H1 (cell line): ENCODE measurements around the gene TEX29.

Experiments used
- CHD2 ChIP-seq: IDR thresholded peaks from 2 replicates; pipeline ENCODE4 v1.6.1; 2012; ENCODE audit warnings: low read length, improper control_type of control experiment
- EZH2 ChIP-seq: fragments of 200-600 bp; sonication (generic); IDR thresholded peaks from 2 replicates; pipeline ENCODE4 v1.7.1; 2012; ENCODE audit warnings: low read depth, mild to moderate bottlenecking, moderate library complexity, low read length, inconsistent platforms; ENCODE audit not compliant: severe bottlenecking
- MAFK ChIP-seq: IDR thresholded peaks from 2 replicates; pipeline ENCODE4 v1.6.1; 2012; ENCODE audit warnings: low read depth, mild to moderate bottlenecking, improper control_type of control experiment, low read length
- PHF8 ChIP-seq: fragments of 200-600 bp; sonication (generic); conservative IDR thresholded peaks from 2 replicates; pipeline ENCODE4 v1.7.1; 2012; ENCODE audit warnings: low read depth, mild to moderate bottlenecking, inconsistent platforms, low read length, moderate library complexity
- POLR2A ChIP-seq, 2 experiments: IDR thresholded peaks; 1 replicate in 1 of 2; 2 replicates in 1 of 2; pipeline ENCODE4 v1.6.1; 2011; ENCODE audit warnings: low read depth in 2 of 2, low read length in 2 of 2, mild to moderate bottlenecking in 2 of 2; ENCODE audit errors: control extremely low read depth in 1 of 2
- TF ChIP-seq, protein P1 (sequence below), 3 experiments: IDR thresholded peaks; 1 replicate in 2 of 3; 2 replicates in 1 of 3; pipeline versions ENCODE4 v1.5.1 to v1.6.1; 2011; ENCODE audit warnings: low read length in 3 of 3, mild to moderate bottlenecking in 3 of 3, inconsistent platforms in 2 of 3, low read depth in 1 of 3, moderate library complexity in 1 of 3; ENCODE audit not compliant: insufficient read depth in 1 of 3; ENCODE audit errors: control extremely low read depth in 1 of 3
- TF ChIP-seq, protein P2 (sequence below): IDR thresholded peaks from 2 replicates; pipeline ENCODE4 v1.6.1; 2011; ENCODE audit warnings: low read length, improper control_type of control experiment

DNA sequence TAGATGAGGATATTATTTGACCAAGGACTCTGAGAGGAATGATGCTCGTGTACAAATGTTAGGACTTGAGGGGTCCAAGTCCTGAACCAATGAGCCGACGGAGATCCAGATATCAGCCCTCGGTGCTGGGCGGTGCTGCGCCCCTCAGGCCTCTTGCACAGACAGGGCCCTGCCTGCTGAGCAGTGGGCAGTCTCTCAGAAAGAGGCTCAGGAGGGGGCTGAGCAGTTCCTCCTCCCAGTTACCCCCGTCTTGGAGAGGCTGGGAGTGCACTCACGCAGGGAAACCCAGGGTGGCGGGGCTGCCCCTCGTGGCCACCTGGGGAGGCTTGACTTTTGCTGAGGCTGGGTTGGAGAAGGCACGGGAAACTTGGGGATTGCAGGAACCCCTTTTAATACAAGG, 18.4 kb downstream of the TEX29 start:
- TF ChIP-seq, protein P1, sequence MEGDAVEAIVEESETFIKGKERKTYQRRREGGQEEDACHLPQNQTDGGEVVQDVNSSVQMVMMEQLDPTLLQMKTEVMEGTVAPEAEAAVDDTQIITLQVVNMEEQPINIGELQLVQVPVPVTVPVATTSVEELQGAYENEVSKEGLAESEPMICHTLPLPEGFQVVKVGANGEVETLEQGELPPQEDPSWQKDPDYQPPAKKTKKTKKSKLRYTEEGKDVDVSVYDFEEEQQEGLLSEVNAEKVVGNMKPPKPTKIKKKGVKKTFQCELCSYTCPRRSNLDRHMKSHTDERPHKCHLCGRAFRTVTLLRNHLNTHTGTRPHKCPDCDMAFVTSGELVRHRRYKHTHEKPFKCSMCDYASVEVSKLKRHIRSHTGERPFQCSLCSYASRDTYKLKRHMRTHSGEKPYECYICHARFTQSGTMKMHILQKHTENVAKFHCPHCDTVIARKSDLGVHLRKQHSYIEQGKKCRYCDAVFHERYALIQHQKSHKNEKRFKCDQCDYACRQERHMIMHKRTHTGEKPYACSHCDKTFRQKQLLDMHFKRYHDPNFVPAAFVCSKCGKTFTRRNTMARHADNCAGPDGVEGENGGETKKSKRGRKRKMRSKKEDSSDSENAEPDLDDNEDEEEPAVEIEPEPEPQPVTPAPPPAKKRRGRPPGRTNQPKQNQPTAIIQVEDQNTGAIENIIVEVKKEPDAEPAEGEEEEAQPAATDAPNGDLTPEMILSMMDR (IDR thresholded peaks at IDR 0.05; ENCODE audit: control extremely low read depth in 1 of 3, insufficient read depth in 1 of 3, low read depth in 1 of 3, low read length in 3 of 3): no peak
- TF ChIP-seq EZH2: no peak
- TF ChIP-seq POLR2A (IDR thresholded peaks at IDR 0.05; ENCODE audit: control extremely low read depth in 1 of 2, low read depth in 2 of 2, low read length in 2 of 2): no peak
- no peak for TF ChIP-seq MAFK
- TF ChIP-seq CHD2: no peak
- TF ChIP-seq, protein P2, sequence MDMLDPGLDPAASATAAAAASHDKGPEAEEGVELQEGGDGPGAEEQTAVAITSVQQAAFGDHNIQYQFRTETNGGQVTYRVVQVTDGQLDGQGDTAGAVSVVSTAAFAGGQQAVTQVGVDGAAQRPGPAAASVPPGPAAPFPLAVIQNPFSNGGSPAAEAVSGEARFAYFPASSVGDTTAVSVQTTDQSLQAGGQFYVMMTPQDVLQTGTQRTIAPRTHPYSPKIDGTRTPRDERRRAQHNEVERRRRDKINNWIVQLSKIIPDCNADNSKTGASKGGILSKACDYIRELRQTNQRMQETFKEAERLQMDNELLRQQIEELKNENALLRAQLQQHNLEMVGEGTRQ: no peak
- no peak for TF ChIP-seq PHF8
